ENCODE results near the gene PKP3.
"Not testable (repeated sequence)": the region's sequence is repeated elsewhere in the genome, so short reads cannot be mapped to it uniquely, and the experiment has no call there.

The PKP3 gene

DNA sequence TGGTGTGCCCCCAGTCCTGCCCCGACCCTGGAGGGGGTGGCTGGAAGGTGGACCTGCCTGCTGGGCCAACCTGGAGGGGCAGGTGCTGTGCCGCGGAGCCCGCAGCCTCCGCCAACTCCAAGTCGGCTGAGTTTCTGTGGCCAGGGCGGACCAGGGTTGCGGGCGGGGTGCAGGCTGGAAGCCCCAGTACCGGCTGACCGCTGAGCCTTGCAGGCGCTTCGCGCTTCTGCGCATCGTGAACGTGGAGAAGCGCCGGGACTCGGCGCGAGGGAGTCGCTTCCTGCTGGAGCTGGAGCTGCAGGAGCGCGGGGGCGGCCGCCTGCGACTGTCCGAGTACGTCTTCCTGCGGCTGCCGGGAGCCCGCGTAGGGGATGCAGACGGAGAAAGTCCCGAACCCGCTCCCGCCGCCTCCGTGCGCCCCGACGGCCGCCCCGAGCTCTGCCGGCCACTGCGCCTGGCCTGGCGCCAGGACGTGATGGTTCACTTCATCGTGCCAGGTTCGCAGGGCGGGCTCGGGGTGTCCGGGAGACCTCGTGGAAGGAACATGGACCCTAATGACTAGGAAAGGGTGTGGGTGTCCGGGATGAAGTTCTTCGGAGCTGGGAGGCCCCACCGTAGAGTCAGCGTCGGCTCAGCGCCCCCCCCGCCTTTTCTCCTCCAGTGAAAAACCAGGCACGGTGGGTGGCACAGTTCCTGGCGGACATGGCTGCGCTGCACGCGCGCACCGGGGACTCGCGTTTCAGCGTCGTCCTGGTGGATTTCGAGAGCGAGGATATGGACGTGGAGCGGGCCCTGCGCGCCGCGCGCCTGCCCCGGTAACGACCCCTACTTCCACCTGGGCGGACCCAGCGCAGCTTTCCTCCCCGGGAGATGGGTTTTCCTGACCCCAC is 14.6 kb upstream of the PKP3 start:
- DNase-seq (ENCODE audit: low spot score) = no peak

GRCh38 chr11:380095-380480 is 13.9 kb upstream of the PKP3 start:
- no peak for DNase-seq (ENCODE audit: low spot score)

GRCh38 chr11:380491-380890 is 13.5 kb upstream of the PKP3 start:
- DNase-seq (ENCODE audit: low spot score) = no peak

DNA sequence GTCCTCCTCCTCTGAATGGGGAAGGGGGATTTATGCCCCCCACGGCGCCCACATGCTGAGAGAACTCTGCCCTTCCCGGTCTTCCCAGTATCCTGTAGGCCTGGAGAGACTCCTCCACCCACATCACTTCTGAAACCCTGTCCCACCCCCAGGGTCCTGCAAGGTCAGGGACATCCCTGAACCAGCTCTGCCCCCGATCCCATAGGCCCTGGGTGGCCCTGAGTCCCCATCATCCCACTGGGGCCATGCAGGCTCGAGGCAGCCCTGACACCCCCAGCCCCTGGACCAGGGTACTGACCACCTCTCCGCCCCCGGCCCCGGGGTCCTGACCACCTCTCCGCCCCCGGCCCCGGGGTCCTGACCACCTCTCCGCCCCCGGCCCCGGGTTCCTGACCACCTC is 13.0 kb upstream of the PKP3 start:
- no peak for DNase-seq (ENCODE audit: low spot score)

- DNase-seq (ENCODE audit: low spot score) = no peak
Observed at GRCh38 chr11:381501-382072, 12.4 kb upstream of the PKP3 start.

GRCh38 chr11:382081-382629 is 11.9 kb upstream of the PKP3 start:
- no peak for DNase-seq (ENCODE audit: low spot score)

DNA sequence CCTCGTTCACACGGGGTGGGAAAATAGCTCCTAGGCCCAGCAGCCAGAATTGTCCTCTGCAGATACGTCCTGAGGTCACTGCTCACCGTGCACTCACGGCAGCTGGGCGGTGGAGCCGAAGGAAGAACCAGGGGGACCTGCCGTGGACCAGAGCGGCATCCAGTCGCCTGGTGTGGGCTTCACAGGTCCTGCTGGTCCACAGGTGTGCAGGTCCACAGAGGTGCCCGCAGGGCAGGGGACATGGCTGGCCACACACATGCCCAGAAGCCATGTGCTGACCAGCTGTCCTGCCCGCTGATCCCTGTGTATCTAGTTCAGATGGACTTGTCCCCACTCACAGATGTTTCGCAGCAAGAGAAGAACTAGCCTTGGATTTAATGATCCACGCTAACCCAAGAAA is 10.6 kb upstream of the PKP3 start:
- no peak for DNase-seq (ENCODE audit: low spot score)

DNA sequence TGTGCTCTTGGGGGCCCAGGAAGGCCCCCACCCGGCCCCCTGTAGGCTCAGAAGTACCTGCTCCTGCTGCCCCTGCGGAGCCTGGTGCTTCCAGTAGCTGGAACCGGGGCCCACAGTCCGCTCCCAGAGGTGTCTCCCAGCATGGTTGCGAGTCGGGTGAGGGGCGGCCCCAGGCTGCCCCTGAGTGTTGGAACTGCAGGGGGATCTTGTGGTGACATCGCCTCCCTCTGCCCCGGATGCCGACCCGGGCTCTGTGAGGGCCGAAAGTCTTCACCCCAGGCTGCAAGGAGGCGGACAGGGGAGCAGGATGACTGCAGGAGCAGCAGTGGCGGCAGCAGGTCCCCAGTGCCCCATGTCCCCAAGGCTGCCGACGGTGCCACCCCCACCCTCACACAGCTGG is 9.5 kb upstream of the PKP3 start:
- no peak for DNase-seq (ENCODE audit: low spot score)

GRCh38 chr11:385594-386351 is 8.2 kb upstream of the PKP3 start:
- DNase-seq (ENCODE audit: low spot score) = no peak

DNA sequence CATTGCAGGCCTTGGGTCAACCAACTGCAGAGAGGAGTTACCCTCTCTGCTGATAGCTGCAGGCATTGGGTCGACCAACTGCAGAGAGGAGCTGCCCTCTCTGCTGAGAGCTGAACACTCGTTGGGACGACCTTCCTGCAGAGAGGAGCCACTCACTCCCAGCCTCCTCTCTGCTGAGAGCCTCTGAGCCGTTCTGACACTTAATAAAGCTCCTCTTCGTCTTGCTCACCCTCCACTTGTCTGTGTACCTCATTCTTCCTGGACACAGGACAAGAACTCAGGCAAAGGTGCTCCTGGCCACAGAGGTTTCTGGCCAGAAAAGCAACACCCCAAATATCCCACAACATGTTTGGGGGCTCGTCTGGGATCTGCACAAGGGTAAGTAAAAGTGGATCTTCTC is 7.5 kb upstream of the PKP3 start:
- DNase-seq (ENCODE audit: low spot score) = no peak

GRCh38 chr11:387193-387793 is 6.7 kb upstream of the PKP3 start:
- no peak for DNase-seq (ENCODE audit: low spot score)

- DNase-seq (ENCODE audit: low spot score) = not testable (repeated sequence)
Observed at GRCh38 chr11:389369-389768, 4.6 kb upstream of the PKP3 start.

DNA sequence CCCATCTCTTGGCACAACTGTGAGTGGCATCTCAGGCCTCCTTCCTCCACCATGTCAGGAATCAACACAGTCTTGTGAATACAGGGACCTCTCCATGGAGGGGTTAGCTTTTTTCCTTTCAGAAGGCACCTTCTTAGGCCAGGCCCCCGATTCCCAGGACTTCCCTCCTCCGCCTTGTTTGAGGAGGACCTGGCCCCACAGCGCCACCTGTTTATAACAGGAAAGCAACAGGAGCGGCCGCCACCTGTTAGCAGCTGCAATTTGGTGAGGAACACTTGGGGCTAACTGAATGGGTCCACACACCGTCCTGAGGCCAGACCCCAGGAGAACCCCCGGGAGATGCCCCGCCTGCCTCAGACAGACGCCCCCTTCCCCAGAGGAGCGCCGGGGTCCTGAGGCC is 3.8 kb upstream of the PKP3 start:
- DNase-seq (ENCODE audit: low spot score) = no peak

DNA sequence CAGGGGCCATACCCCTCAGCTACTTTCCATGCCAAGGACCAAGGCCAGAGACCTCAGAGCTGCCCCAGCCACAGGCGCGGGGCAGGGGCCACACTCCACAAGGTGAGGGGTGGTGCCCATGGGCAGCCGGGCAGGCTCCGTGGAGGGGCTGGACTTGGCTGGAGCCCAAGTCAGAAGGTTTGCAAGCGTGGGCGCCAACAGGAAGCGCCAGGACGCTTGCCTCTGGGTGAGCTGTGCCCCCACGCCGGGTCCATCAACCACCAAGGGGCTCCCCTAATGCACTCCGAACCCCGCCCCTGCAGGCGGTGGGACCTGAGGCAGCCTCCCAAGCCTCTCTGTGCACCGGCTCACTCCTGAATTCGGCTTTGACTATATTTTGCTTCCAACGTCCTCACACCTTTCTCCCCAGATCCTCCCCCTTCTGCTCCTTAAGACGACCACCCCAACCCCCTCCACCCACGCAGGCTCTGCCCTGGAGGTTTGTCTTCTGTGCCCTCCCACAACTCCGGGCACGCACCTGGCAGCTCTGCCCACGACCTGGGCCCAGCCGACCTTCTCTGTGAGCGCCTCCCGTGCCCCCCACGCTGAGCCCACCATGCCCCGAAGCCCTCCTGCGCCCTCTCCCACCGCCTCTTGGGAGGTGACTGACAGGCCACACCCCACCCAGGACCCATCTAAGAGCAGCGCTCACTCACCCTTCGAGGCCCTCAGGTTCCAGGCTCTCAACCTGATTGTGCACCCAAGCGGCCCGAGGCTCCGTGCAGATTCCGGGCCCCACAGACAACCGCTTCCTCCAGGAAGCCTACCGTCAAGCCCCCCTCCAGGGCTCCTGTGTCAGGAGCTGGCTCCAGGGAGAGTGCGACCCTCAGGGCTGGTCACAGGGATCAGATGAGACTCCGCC is 2.6 kb upstream of the PKP3 start:
- DNase-seq (ENCODE audit: low spot score) = no peak

GRCh38 chr11:392102-392777 is 1.8 kb upstream of the PKP3 start:
- no peak for DNase-seq (ENCODE audit: low spot score)

DNA sequence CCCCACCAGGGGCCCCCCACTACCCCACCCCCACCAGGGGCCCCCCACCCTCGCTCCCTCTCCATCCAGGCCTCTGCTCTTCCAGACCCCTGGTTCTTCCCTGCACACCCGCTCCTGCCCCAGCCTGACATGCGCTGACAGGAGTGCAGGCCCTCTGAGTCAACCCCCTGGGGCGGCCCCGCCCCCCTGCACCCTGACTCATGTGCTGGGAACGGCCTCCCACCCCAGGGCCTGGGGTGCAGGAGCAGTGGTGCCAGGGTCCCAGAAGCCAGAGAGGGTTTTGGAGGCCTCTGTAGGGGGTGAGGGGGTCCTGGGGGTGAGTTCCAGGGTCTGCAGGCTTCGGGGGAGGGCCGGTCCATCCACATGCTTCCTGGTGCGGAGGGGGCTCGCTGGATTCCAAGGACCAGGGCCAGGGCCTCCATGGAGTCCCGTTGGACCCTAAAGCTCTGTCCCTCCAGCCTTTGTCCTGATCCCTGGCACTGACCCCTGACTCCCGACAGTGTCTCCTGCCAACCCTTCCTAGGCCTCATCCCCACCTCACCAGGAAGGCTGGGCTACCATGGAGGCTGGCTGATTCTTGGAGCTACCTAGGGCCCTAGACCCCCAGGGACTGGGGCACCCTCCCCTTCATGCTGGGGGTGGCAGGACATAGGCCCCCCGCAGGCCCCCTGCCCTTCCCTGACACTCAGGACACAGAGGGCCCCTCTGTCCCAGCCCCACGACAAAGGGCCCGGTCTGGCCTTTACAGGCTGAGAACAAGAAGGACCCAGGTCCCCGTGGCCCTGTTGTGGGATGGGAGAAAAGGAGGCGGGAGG is 583 bp upstream of the PKP3 start:
- DNase-seq (ENCODE audit: low spot score) = no peak

DNA sequence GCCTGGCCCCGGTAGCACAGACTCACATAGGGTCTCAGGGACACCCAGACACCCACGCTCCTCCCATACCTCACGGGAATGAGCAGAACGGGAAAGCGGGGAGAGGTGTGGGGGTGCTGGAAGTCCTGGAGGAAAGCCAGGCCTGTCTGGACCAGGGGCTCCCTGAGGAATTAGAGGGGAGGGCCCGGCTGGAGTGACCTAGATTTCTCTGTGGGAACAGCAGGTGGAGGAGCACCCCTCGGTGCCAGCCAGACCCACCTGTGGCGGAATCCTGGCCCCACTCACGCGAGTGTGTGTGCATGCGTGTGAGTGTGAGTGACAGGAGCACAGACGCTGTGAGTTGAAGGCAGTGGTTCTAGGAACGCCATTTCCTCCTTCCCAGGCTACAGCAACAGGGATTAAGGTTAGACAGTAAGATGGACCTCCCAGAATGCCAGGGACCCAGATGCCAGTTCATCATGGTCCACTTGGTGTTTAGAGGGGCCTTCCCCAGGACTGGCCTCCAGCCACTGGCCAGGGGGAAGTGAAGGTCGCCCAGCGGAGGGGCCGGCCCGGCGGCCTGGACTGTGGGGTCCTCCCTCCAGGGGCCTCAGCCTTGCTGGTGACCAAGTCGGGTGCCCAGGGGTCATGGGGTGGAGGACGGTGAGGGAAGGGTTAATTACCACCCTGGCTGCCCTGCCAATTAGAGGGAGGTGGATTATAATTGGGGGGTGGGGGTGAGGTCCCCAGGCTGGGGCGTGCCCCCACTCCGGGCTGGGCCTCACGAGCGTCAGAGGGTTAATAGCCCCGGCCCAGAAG is 1.0 kb downstream of the PKP3 start:
- DNase-seq (ENCODE audit: low spot score) = no peak

- no peak for DNase-seq (ENCODE audit: low spot score)
Observed at GRCh38 chr11:395866-396265, 1.9 kb downstream of the PKP3 start.

DNA sequence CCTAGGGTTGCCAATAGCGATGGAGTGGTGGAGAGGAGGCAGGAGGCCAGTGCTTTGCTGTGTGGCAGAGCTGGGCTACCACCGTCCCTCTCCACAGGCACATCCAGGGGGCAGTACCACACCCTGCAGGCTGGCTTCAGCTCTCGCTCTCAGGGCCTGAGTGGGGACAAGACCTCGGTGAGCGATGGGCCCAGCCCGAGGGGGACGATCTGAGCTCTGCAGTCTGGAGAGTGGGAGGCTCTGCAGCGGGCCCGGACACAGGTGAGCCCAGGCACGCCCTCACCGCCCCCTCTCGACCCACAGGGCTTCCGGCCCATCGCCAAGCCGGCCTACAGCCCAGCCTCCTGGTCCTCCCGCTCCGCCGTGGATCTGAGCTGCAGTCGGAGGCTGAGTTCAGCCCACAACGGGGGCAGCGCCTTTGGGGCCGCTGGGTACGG is 2.5 kb downstream of the PKP3 start:
- DNase-seq (ENCODE audit: low spot score) = no peak
